GM20000 (cell line): ENCODE data around the gene CSMD2.

ENCODE experiments used
- DNase-seq: peaks from one replicate; pipeline ENCODE4 v3.0.0; 2012; ENCODE audit warnings: low spot score
- CTCF ChIP-seq: IDR thresholded peaks from 2 replicates; pipeline ENCODE4 v1.5.1; 2012; ENCODE audit warnings: mild to moderate bottlenecking, control low read depth; ENCODE audit errors: extremely low read depth, missing control alignments

Gene CSMD2

GRCh38 chr1:34127006-34128000, 37.7 kb downstream of the CSMD2 start:
- no peak for DNase-seq
- no peak for TF ChIP-seq CTCF

- no peak for DNase-seq
- no peak for TF ChIP-seq CTCF
Measured at GRCh38 chr1:34126486-34126885, 38.5 kb downstream of the CSMD2 start.

GRCh38 chr1:34125721-34126380, 39.2 kb downstream of the CSMD2 start:
- no peak for TF ChIP-seq CTCF
- DNase-seq = no peak

- TF ChIP-seq CTCF = no peak
- DNase-seq = no peak
Measured at GRCh38 chr1:34122080-34122932, 42.7 kb downstream of the CSMD2 start.

GRCh38 chr1:34115233-34115632, 49.8 kb downstream of the CSMD2 start:
- TF ChIP-seq CTCF = no peak
- no peak for DNase-seq

- no peak for TF ChIP-seq CTCF
- no peak for DNase-seq
Measured at GRCh38 chr1:34113887-34114286, 51.1 kb downstream of the CSMD2 start.
